Activated CD8-positive, alpha-beta T cell treated with anti-CD3 and anti-CD28 coated beads, Interleukin-2, amount 10 ng/mL, durations not matched to agents 7 days and 5 days (primary cell): ENCODE data around the gene CSHL1. TPM values are rescaled to one million over a fixed set of nuclear protein-coding genes. Genes with fewer than 3 reads are reported as not detected.
A peak's percentile ranks its signal among the peaks of the same experiment; 100 is the strongest.

Source experiments
- ATAC-seq: fragments of 150-1000 bp; cut with Tn5 transposase; one replicate; pipeline ENCODE4 v1.10.0; 2021; ENCODE audit warnings: moderate library complexity
- CTCF ChIA-PET: fragments of 350-600 bp; sonication (Branson Sonifier 250); formaldehyde crosslinking; loops from one replicate; lab custom pipeline; 2021; ENCODE audit warnings: antibody characterized with exemption; lab: Charles Lee
- POLR2A ChIA-PET: fragments of 350-600 bp; sonication (Branson Sonifier 250); formaldehyde crosslinking; loops from one replicate; lab custom pipeline; 2021; ENCODE audit warnings: antibody characterized with exemption; lab: Charles Lee
- DNase-seq: peaks from one replicate; pipeline ENCODE4 v3.0.0-alpha.2; 2020
- H3K27ac Mint-ChIP-seq: one replicate; pipeline ENCODE4 v1.8.0; 2021; ENCODE audit warnings: mild to moderate bottlenecking, mixed read lengths
- H3K27me3 Mint-ChIP-seq: one replicate; pipeline ENCODE4 v1.8.0; 2021; ENCODE audit warnings: low read depth, mixed read lengths
- H3K36me3 Mint-ChIP-seq: one replicate; pipeline ENCODE4 v1.8.0; 2021; ENCODE audit warnings: low read depth, mixed read lengths
- H3K4me1 Mint-ChIP-seq: one replicate; pipeline ENCODE4 v1.8.0; 2021; ENCODE audit warnings: low read depth, mixed read lengths
- H3K4me3 Mint-ChIP-seq: one replicate; pipeline ENCODE4 v1.8.0; 2021; ENCODE audit warnings: mild to moderate bottlenecking, mixed read lengths
- H3K9me3 Mint-ChIP-seq: one replicate; pipeline ENCODE4 v1.8.0; 2022; ENCODE audit warnings: mixed read lengths; ENCODE audit not compliant: insufficient read depth
- total RNA-seq, 2 experiments: library from RNA; stranded (reverse); gene quantifications; one replicate each; pipeline ENCODE4 v1.2.3, GENCODE V29; 2021

The CSHL1 gene
- not detected for total RNA-seq

- DNase-seq (no peak), ATAC-seq (no peak)
- Mint-ChIP-seq H3K36me3 (no peaks in the 10 kb centered on the region), H3K4me1 (no peaks in the 10 kb centered on the region), H3K9me3 (no peaks in the 10 kb centered on the region), H3K27me3 (peaks cover 17% of the 10 kb centered on the region), H3K27ac (no peak within 1 kb of the TSS), H3K4me3 (no peak within 1 kb of the TSS)
- CTCF ChIA-PET: interaction anchor here (0.7 to 4.3 kb wide), 23 partner anchors 8 to 287 kb away, joined by 3 to 48 read pairs (median 4); partner anchors contain the start of genes ERN1, GH1, ICAM2 and PRR29
- POLR2A ChIA-PET: no interaction called here
These were observed at the start of gene CSHL1 for GRCh38 chr17:63911041-63911635. Gene CSHL1, minus strand, starts transcription at chr17:63911258. Its CDS starts 62 bp downstream, at chr17:63911196.

GRCh38 chr17:63960430-63960829 lies 49.4 kb upstream of the CSHL1 start:
- no peak for ATAC-seq
- no peak overlapping the region for H3K4me3 Mint-ChIP-seq
- no peak for DNase-seq
- no peaks in the 10 kb centered on the region for H3K27me3 Mint-ChIP-seq
- CTCF ChIA-PET: interaction anchor here (0.9 kb wide), 1 partner anchor 14 kb away, joined by 4 read pairs; no protein-coding TSS in a partner anchor
- H3K9me3 Mint-ChIP-seq: no peaks in the 10 kb centered on the region
- no peak overlapping the region for H3K27ac Mint-ChIP-seq
- no peaks in the 10 kb centered on the region for H3K36me3 Mint-ChIP-seq
- POLR2A ChIA-PET: no interaction called here
- peaks cover 4% of the 10 kb centered on the region for H3K4me1 Mint-ChIP-seq

GRCh38 chr17:63960006-63960405 lies 48.9 kb upstream of the CSHL1 start:
- Mint-ChIP-seq H3K36me3 (no peaks in the 10 kb centered on the region), H3K9me3 (no peaks in the 10 kb centered on the region), H3K27me3 (no peaks in the 10 kb centered on the region), H3K4me3 (no peak overlapping the region), H3K4me1 (peaks cover 6% of the 10 kb centered on the region), H3K27ac (no peak overlapping the region)
- ChIA-PET CTCF (interaction anchor here (0.9 kb wide), 1 partner anchor 13 kb away, joined by 4 read pairs; no protein-coding TSS in a partner anchor), POLR2A (no interaction called here)
- ATAC-seq (no peak), DNase-seq (no peak)

- CTCF ChIA-PET: interaction anchor here (0.9 to 6.9 kb wide), 4 partner anchors 10 to 69 kb away, joined by 3 to 60 read pairs (median 16); partner anchors contain the start of gene GH1
These were observed 45.4 kb upstream of the CSHL1 start for GRCh38 chr17:63956296-63956920.

GRCh38 chr17:63955791-63956190 lies 44.7 kb upstream of the CSHL1 start:
- Mint-ChIP-seq H3K4me3 (no peak overlapping the region), H3K9me3 (no peaks in the 10 kb centered on the region), H3K27me3 (peaks cover 3% of the 10 kb centered on the region), H3K36me3 (no peaks in the 10 kb centered on the region), H3K4me1 (peaks cover 21% of the 10 kb centered on the region), H3K27ac (no peak overlapping the region)
- CTCF ChIA-PET: interaction anchor here (0.9 to 6.9 kb wide), 3 partner anchors 9 to 38 kb away, joined by 3 to 60 read pairs (median 27); partner anchors contain the start of gene GH1
- DNase-seq: no peak
- POLR2A ChIA-PET: no interaction called here
- ATAC-seq: no peak

More at GRCh38 chr17:63956296-63956920, 45.4 kb upstream of the CSHL1 start:
- peaks cover 22% of the 10 kb centered on the region for H3K4me1 Mint-ChIP-seq
- POLR2A ChIA-PET: no interaction called here
- no peak overlapping the region for H3K4me3 Mint-ChIP-seq
- DNase-seq: no peak
- no peak overlapping the region for H3K27ac Mint-ChIP-seq
- ATAC-seq: no peak
- no peaks in the 10 kb centered on the region for H3K27me3 Mint-ChIP-seq
- no peaks in the 10 kb centered on the region for H3K36me3 Mint-ChIP-seq
- H3K9me3 Mint-ChIP-seq: no peaks in the 10 kb centered on the region

GRCh38 chr17:63955232-63955631 lies 44.2 kb upstream of the CSHL1 start:
- H3K27me3 Mint-ChIP-seq: peaks cover 4% of the 10 kb centered on the region
- H3K4me1 Mint-ChIP-seq: peaks cover 21% of the 10 kb centered on the region
- no peaks in the 10 kb centered on the region for H3K36me3 Mint-ChIP-seq
- no peak for DNase-seq
- no peak overlapping the region for H3K27ac Mint-ChIP-seq
- ATAC-seq: no peak
- ChIA-PET POLR2A (interaction anchor here (0.8 kb wide), 1 partner anchor 9 kb away, joined by 4 read pairs; no protein-coding TSS in a partner anchor), CTCF (interaction anchor here (1.0 to 6.9 kb wide), 7 partner anchors 9 to 179 kb away, joined by 3 to 60 read pairs (median 10); partner anchors contain the start of gene GH1)
- H3K4me3 Mint-ChIP-seq: no peak overlapping the region
- H3K9me3 Mint-ChIP-seq: no peaks in the 10 kb centered on the region

GRCh38 chr17:63954402-63955063 lies 43.5 kb upstream of the CSHL1 start:
- H3K4me3 Mint-ChIP-seq: no peak overlapping the region
- no peaks in the 10 kb centered on the region for H3K9me3 Mint-ChIP-seq
- no peaks in the 10 kb centered on the region for H3K36me3 Mint-ChIP-seq

GRCh38 chr17:63950940-63951907 lies 40.2 kb upstream of the CSHL1 start:
- CTCF ChIA-PET: interaction anchor here (0.7 to 6.9 kb wide), 9 partner anchors 16 to 85 kb away, joined by 3 to 60 read pairs (median 3); partner anchors contain the start of genes CD79B and GH1
- H3K4me3 Mint-ChIP-seq: no peak overlapping the region
- DNase-seq: peak; percentile 57
- peaks cover 6% of the 10 kb centered on the region for H3K27me3 Mint-ChIP-seq
- no peaks in the 10 kb centered on the region for H3K9me3 Mint-ChIP-seq
- H3K27ac Mint-ChIP-seq: no peak overlapping the region
- no peaks in the 10 kb centered on the region for H3K36me3 Mint-ChIP-seq
- POLR2A ChIA-PET: no interaction called here
- peaks cover 29% of the 10 kb centered on the region for H3K4me1 Mint-ChIP-seq
- no peak for ATAC-seq

More at GRCh38 chr17:63954402-63955063, 43.5 kb upstream of the CSHL1 start:
- peaks cover 21% of the 10 kb centered on the region for H3K4me1 Mint-ChIP-seq
- peak; percentile 57 for DNase-seq
- peak; percentile 76 for ATAC-seq
- peaks cover 4% of the 10 kb centered on the region for H3K27me3 Mint-ChIP-seq
- CTCF ChIA-PET: interaction anchor here (1.0 to 6.9 kb wide), 11 partner anchors 8 to 179 kb away, joined by 3 to 60 read pairs (median 5); partner anchors contain the start of gene GH1
- POLR2A ChIA-PET: interaction anchor here (0.8 kb wide), 1 partner anchor 10 kb away, joined by 4 read pairs; no protein-coding TSS in a partner anchor
- H3K27ac Mint-ChIP-seq: peak overlapping the region; percentile 70

- ATAC-seq (no peak), DNase-seq (no peak)
- CTCF ChIA-PET: interaction anchor here (0.7 to 6.9 kb wide), 7 partner anchors 10 to 84 kb away, joined by 3 to 60 read pairs (median 3); partner anchors contain the start of genes CD79B and GH1
- POLR2A ChIA-PET: no interaction called here
- Mint-ChIP-seq H3K36me3 (no peaks in the 10 kb centered on the region), H3K4me1 (peaks cover 38% of the 10 kb centered on the region), H3K27me3 (peaks cover 12% of the 10 kb centered on the region), H3K27ac (no peak overlapping the region), H3K9me3 (no peaks in the 10 kb centered on the region), H3K4me3 (no peak overlapping the region)
These were observed 38.7 kb upstream of the CSHL1 start for GRCh38 chr17:63949576-63950250.

- no peak for DNase-seq
- Mint-ChIP-seq H3K27ac (no peak overlapping the region), H3K4me1 (peaks cover 27% of the 10 kb centered on the region), H3K27me3 (peaks cover 18% of the 10 kb centered on the region), H3K36me3 (no peaks in the 10 kb centered on the region), H3K9me3 (no peaks in the 10 kb centered on the region), H3K4me3 (no peak overlapping the region)
- CTCF ChIA-PET: interaction anchor here (0.6 kb wide), 1 partner anchor 45 kb away, joined by 3 read pairs; no protein-coding TSS in a partner anchor
- POLR2A ChIA-PET: no interaction called here
- ATAC-seq: no peak
These were observed 37.5 kb upstream of the CSHL1 start for GRCh38 chr17:63948521-63948920.
